GM18873 (cell line): ENCODE results near the gene KAZN.

Experiments used
- ATAC-seq: cut with Tn5 transposase; IDR thresholded peaks from one replicate; pipeline ENCODE4 v1.9.1; 2021; ENCODE audit warnings: mild to moderate bottlenecking, moderate library complexity, moderate number of reproducible peaks; ENCODE audit not compliant: unreplicated experiment, low FRiP score

Gene KAZN

DNA sequence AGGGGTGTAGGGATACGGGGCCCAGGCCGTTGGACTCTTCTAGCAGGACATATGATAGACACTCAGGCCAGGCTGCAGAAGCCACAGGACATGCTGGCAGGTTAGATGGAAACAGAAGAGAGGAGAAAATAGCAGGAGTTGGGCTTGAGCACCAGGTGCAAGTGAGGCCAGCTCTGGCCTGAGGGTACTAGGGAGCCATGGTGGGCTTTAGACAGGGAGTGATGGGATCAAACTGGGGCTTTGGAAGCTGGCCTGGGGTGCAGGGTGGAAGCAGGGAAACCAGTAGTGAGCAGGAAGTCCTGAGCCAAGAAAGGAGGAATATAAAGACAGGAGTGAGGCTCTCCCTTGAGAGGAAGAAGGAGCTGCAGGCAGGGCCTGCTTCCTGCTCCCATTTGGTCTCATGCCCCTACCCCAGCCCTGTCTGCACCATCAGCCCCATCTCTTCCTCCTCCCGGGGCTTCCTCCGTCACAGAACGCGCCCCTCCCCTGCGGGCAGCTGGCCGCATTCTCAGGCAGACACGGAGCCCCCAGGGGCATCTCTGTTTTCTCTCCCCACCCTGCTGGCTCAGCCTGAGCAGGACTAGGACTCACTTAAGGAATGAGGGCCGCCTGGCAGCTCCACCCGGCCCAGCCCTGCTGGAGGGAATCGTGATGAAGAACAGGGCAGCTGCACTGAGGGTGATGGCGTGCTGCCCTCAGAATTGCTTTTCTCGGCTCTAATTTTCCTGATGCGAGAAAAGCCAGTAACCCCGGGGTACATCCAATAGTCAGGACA lies 389.5 kb downstream of the KAZN start:
- ATAC-seq, result no peak

DNA sequence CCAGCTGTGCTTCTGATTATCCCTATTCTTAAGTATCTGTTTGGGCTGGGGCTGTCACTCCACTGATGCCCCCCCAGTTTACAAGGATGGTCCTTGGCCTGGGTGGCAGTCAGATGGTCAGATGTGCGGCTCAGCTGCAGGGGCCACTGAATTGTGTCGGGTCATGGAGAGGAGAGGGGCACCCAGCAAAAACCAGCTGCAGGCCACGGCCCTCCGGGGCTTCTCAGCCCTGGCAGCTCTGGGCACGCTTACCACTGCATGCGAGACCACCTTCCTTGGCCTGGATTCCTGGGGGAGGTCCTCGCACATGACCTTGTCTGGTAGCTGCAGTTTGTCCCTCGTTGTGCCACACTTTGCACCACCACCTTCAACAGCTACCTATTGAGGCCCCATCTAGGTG lies 390.2 kb downstream of the KAZN start:
- ATAC-seq, result no peak

DNA sequence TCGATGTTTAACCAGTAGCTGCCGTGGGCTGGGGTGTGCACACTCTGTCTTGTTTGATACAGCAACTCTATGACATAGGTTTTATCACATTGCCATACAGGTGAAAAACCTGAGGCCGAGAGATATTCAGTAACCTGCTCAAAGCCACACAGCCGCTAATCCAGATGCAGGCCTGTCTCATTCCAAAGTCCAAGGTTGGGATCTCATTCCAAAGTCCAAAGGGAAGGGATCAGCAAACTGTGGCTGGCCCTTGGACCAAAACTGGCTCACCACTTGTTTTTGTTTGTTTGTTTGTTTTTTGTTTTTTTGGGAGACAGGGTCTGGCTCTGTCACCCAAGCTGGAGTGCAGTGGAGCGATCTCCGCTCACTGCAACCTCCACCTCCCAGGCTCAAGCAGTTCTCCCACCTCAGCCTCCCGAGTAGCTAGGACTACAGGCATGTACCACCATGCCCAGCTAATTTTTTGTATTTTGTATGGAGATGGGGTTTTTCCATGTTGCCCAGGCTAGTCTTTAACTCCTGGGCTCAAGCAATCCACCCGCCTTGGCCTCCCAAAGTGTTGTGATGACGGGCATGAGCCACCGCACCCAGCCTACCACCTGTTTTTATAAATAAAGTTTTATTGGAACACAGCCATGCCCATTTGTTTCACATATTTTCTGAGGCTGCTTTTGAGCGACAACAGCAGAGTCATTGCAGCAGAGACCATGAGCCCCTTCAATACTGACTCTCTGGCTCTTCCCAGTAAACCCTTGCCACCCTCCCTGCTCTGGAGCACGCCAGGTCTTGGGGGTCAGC lies 391.6 kb downstream of the KAZN start:
- ATAC-seq, result no peak

DNA sequence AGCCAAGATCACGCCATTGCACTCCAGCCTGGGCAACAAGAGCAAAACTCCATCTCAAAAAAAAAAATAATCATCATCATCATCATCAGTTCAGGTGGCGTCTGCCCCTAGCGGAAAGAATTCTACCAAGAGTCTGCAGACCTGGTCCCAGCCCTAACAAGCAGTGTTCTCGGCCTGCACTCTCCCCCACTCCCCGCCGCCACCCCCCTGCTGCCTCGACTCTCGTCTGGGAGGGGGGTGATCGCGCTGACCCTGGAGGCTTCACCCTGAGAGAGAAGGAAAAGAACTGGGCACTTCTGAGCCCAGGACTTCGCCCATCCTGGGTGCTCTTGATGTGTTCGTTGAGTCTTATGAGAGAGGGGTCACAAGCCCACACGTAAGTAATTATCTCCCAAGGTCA lies 394.9 kb downstream of the KAZN start:
- no peak for ATAC-seq

GRCh38 chr1:14994148-14994547 lies 395.7 kb downstream of the KAZN start:
- no peak for ATAC-seq

- ATAC-seq, result no peak
These were observed 396.5 kb downstream of the KAZN start for GRCh38 chr1:14994841-14995437.

GRCh38 chr1:14996133-14997050 lies 397.9 kb downstream of the KAZN start:
- ATAC-seq, result no peak

- no peak for ATAC-seq
These were observed 399.3 kb downstream of the KAZN start for GRCh38 chr1:14997646-14998276.

DNA sequence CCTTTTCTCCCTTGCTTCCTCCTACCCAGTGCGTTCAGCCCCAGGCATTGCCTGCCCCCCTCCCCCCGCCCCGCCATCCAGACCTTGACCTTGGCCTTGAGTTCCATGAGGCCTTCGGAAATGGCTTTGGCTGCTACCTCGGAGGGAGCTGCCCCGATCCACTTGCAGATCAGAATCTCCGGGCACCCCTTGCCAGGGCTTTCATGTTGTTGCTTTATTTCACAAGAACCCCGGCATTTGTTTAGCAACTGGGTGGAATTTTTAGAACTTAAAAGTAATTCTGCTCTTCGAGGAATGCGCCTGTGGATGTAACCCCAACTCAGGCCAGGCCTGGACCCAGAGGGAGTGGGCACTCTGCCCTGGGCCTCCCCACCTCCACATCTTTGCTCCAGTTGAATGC lies 401.0 kb downstream of the KAZN start:
- ATAC-seq, result no peak

- ATAC-seq, result no peak
These were observed 401.5 kb downstream of the KAZN start for GRCh38 chr1:15000030-15000429.

GRCh38 chr1:15000671-15001070 lies 402.2 kb downstream of the KAZN start:
- ATAC-seq, result no peak

DNA sequence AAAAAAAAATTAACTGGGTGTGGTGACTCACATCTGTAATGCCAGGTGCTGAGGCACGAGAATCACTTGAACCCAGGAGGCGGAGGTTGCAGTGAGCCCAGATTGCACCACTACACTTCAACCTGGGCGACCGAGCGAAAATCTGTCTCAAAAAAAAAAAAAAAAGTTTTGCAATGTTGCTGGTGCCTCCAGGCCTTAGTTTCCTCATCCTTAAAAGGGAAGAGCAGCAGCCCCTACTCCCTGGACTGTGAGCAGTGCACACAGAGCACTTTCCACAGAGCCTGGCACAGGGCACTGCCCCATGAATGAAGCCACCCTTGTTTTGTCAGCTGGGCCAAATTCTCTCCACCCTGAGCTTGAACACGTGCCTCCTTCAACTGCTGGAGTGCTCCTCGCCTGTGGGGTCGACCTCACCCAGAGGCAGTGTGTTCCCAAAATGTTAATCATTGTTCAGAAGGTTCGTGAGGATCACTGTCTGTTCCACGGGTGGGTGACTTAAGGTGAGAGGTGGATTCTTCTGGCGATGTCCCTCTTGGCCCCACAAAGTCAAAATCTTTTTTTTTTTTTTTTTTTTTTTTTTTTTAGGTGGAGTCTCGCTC lies 402.9 kb downstream of the KAZN start:
- ATAC-seq, result no peak

DNA sequence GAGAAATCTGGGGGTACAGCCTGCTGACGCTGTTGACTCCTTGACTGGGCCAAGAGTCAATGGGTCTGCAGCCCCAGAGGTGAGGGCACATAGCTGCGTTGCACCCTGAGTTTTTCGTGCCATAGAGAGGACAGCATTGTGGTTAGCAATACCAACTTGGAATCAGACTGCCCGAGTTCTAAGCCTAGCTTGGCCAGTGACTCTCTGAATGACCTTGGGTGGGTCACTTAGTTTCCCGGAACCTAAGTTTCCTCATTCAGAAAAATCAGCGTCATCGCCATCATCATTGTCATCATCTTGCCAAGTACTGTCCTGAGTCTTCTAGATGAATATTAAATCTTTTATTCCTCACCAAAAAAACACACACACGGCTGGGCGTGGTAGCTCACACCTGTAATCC lies 403.8 kb downstream of the KAZN start:
- no peak for ATAC-seq

DNA sequence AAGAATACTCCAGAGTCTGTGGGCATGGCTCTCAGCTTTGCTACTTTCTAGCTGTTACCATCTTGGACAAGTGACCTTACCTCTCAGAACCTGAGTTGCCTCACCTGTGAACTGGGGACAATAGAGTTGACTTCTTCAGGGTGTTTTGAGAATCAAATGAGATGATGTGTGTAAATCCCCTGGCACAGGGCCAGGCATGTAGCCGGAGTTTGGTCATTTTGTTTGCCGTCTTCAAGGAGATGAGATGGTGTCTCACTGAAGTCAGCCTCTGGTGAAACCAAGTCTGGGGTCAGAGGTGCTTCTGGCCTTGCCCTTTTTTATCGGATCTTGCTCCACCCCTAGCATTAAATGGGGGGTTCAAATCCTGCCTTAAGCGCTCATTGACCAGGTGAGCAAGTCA lies 405.9 kb downstream of the KAZN start:
- no peak for ATAC-seq

DNA sequence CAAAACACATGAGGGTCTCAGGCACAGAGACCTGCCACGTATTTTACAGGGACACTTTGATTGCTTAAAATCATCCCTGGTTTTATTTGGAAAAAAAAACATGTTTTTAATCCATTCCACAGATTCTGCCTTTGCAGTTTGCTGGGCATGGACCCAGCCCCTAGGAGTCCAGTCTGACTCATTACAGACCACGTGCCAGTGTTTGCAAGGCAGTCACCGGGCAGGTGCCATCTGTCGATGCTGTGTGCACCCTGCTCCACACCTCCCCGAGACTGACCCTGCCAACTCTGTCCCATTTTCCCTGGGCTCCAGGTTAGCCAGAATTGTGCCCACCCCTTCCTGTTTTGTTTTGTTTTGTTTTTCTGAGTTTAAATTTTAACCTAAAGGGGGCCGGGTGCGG lies 406.6 kb downstream of the KAZN start:
- no peak for ATAC-seq

DNA sequence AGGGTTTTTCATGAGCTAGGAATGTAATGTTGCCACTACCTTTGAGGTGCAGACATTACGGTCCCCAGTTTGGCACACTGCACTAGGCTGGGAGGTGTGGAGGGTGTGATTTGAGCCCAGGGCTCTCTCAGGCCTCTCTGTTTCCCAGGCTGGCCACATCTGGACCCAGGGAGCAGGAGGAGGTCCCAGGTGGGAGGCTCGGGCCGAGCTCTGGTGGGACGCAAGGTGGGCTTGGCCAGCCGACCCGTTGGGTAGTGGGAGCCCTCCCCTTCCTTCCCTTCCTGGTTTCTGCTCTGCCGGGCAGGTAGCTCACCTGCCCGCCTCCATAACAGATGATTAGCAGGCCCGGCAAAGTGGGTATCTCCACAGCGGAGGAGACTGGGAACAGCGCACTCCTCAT lies 408.9 kb downstream of the KAZN start:
- no peak for ATAC-seq

GRCh38 chr1:15007842-15008241 lies 409.4 kb downstream of the KAZN start:
- ATAC-seq, result no peak

DNA sequence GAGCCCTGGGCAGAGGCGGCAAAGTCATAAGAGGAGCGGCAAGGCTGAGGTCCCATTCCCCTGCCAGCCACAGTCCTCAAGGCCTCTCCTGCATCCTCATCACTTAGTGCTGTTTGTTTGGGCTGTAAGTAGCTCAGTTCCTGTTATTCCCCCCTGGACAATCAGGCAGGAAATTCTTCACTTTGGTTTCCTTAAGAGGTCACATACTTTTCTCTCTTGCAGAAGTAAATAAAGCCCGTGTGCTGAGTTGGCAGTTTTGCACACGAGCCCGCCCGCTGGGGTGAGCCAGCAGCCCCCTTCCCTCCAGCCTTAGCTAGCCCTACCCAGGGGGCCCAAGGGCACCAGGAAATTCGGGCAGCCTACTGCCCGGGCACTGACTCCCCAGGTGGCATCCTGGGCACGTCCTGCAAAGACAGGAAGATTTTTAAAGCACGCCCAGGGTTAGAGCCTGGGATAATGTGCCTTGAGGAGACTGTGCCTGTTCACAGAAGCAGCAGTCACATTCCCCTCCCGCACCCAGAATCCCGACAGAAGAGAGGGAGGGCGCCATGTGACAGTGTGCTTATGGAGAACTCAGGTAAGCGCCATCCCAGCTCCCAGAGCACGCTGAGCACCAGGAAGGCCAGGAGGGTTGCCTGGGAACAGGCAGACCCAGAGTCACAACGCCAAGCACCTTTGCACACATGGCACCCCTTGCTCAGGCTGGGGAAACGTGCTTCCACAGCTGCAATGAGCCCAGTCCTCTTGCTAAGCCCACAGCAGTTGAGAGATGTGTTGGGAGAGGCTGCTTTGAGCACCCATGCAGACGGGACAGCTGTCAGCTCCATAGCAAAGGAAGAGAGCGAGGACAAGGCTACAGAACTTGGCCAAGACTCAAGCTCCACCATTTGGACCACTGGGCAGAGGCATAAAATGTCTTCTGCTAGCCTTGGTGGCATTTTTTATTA lies 410.6 kb downstream of the KAZN start:
- ATAC-seq, result no peak

DNA sequence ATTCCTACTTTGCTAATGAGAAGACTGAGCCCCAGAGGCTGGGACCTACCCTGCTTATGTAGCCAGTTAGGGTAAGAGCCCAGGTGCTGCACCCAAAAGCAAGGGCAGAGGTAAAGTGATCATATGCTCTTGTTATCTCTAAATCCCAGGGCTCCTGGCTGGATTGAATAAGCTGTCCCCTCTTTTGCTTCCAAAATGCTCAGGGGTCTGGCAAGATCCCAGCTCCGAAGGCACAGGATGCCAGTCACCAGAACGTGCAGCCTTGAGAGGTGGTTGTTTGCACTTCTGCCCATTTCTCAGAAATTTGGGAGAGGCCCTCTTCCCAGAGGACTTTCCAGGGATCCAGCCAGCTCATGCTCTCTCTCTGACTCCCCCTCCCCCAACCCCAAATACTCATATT lies 412.7 kb downstream of the KAZN start:
- ATAC-seq, result no peak
